ENCODE measurements around the gene ASB11. TPM values are rescaled to one million over a fixed set of nuclear protein-coding genes. Genes with fewer than 3 reads are reported as not detected.

ASB11 gene
- total RNA-seq, 1 experiment from 2014 or later = not detected

DNA sequence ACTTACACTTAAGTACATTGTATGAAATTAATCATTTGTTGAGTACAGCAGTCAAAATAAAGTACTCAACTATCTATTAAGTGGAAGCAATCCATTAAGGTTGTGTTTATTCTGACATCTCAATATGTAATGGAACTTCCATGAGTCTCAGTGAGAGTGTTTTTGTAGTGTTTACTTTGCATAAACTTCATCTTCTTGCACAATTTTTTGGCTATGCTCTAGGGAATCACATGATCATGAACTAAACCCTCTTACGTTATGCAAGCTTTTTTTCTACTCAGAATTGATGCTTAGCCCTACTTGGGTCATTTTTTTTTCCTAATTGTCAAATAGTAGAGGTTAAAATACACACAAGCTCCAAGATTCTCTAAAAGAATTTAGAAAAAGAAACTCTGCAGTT, 41.0 kb upstream of the ASB11 start:
- Histone ChIP-seq H3K4me3 (ENCODE audit: low read length) (no peak overlapping the region), H3K4me1 (ENCODE audit: insufficient read depth, low read length) (no peaks in the 10 kb centered on the region), H3K9ac (ENCODE audit: low read length) (no peak overlapping the region), H3K36me3 (ENCODE audit: low read depth, low read length) (no peaks in the 10 kb centered on the region), H3K27ac (ENCODE audit: low read length) (no peak overlapping the region), H3K9me3 (ENCODE audit: low read length) (no peaks in the 10 kb centered on the region), H3K4me2 (ENCODE audit: low read length) (no peak overlapping the region), H3K9me2 (replicated peaks; ENCODE audit: low read length) (no peaks in the 10 kb centered on the region), H2AFZ (ENCODE audit: low read length) (no peak overlapping the region), H3K79me2 (ENCODE audit: low read length) (no peaks in the 10 kb centered on the region), H3K27me3 (ENCODE audit: low read length) (no peaks in the 10 kb centered on the region), H4K20me1 (ENCODE audit: low read length) (no peaks in the 10 kb centered on the region), H3F3A (ENCODE audit: low read length, unreplicated experiment) (no peaks in the 10 kb centered on the region)
- POLR2A ChIA-PET (ENCODE audit: unreplicated experiment) = no interaction called here
- ATAC-seq = no peak
- BruUV-seq (replicated peaks) = no TSS peak
- TF ChIP-seq EZH2 (IDR thresholded peaks at IDR 0.05; ENCODE audit: low read length, unreplicated experiment) (no peak), EZH2phosphoT487 (IDR thresholded peaks at IDR 0.05; ENCODE audit: borderline replicate concordance, low read length) (no peak)
- TF ChIP-seq, protein P1, sequence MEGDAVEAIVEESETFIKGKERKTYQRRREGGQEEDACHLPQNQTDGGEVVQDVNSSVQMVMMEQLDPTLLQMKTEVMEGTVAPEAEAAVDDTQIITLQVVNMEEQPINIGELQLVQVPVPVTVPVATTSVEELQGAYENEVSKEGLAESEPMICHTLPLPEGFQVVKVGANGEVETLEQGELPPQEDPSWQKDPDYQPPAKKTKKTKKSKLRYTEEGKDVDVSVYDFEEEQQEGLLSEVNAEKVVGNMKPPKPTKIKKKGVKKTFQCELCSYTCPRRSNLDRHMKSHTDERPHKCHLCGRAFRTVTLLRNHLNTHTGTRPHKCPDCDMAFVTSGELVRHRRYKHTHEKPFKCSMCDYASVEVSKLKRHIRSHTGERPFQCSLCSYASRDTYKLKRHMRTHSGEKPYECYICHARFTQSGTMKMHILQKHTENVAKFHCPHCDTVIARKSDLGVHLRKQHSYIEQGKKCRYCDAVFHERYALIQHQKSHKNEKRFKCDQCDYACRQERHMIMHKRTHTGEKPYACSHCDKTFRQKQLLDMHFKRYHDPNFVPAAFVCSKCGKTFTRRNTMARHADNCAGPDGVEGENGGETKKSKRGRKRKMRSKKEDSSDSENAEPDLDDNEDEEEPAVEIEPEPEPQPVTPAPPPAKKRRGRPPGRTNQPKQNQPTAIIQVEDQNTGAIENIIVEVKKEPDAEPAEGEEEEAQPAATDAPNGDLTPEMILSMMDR (conservative IDR thresholded peaks at IDR 0.05; ENCODE audit: low read depth, low read length) = no peak
- CTCF ChIA-PET = no interaction called here
- DNase-seq = no peak
- intact Hi-C loops (cut with micrococcal nuclease) = no loop called here

DNA sequence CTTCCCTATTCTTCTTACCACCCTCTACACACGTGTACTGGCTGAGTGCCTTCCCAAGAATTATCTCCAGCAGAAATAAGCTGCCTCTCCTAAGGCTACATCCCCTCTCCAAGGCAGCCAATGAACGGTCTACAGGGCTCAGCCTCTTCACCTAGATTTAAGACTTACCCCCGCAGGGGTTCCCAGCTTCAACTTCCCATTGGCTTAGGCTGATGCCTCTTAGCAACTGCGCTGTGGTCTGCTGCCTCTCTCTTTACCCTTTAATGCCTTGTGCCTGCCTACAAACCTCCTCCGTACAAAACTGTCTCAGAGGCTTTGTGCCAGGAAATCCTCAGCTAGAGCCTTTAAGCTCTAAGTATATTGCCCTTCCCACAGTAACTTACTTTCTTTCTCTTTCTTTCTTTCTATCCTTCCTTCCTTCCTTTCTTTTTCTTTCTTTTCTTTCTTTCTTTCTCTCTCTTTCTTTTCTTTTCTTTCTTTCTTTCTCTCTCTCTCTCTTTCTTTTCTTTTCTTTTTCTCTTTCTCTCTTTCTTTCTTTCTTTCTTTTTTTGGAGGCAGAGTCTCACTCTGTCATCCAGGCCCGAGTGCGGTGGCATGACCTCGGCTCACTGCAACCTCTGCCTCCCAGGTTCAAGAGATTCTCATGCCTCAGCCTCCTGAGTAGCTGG, 35.0 kb upstream of the ASB11 start:
- Histone ChIP-seq H3K4me2 (ENCODE audit: low read length) (no peak overlapping the region), H3K79me2 (ENCODE audit: low read length) (no peaks in the 10 kb centered on the region), H3K27me3 (ENCODE audit: low read length) (no peaks in the 10 kb centered on the region), H3K9ac (ENCODE audit: low read length) (no peak overlapping the region), H3K4me1 (ENCODE audit: insufficient read depth, low read length) (no peaks in the 10 kb centered on the region), H2AFZ (ENCODE audit: low read length) (no peak overlapping the region), H4K20me1 (ENCODE audit: low read length) (no peaks in the 10 kb centered on the region), H3K9me3 (ENCODE audit: low read length) (no peaks in the 10 kb centered on the region), H3K4me3 (ENCODE audit: low read length) (no peak overlapping the region), H3F3A (ENCODE audit: low read length, unreplicated experiment) (no peaks in the 10 kb centered on the region), H3K27ac (ENCODE audit: low read length) (no peak overlapping the region), H3K36me3 (ENCODE audit: low read depth, low read length) (no peaks in the 10 kb centered on the region), H3K9me2 (replicated peaks; ENCODE audit: low read length) (no peaks in the 10 kb centered on the region)
- ATAC-seq = no peak
- ChIA-PET CTCF (no interaction called here), POLR2A (ENCODE audit: unreplicated experiment) (no interaction called here)
- TF ChIP-seq, protein P1 (conservative IDR thresholded peaks at IDR 0.05; ENCODE audit: low read depth, low read length) = no peak
- no peak for TF ChIP-seq EZH2phosphoT487 (IDR thresholded peaks at IDR 0.05; ENCODE audit: borderline replicate concordance, low read length)
- TF ChIP-seq EZH2 (IDR thresholded peaks at IDR 0.05; ENCODE audit: low read length, unreplicated experiment) = no peak
- no TSS peak for BruUV-seq (replicated peaks)
- DNase-seq = no peak
- intact Hi-C loops (cut with micrococcal nuclease) = no loop called here

DNA sequence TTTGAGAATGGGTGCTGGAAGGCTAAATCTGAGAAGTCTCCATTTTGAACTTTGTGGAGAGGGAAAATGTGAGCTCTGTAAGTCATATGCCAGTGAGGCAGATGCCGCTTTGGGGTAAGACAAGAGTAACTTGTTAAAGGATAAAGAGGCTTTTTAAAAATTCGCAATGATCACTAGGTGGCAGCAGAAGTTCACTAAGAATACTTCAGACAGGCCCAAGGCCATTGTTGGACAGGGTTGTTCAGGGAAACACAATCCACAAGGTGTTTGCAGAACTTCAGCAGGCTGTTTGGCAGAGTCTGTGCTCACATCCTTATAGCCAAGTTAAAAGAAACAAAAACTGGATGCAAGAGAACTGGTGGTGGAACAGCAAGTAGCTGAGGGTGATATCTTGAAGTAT, 33.6 kb upstream of the ASB11 start:
- Histone ChIP-seq H3K27ac (ENCODE audit: low read length) (no peak overlapping the region), H4K20me1 (ENCODE audit: low read length) (no peaks in the 10 kb centered on the region), H3K4me1 (ENCODE audit: insufficient read depth, low read length) (no peaks in the 10 kb centered on the region), H3K27me3 (ENCODE audit: low read length) (no peaks in the 10 kb centered on the region), H3K9me3 (ENCODE audit: low read length) (no peaks in the 10 kb centered on the region), H2AFZ (ENCODE audit: low read length) (no peak overlapping the region), H3K9ac (ENCODE audit: low read length) (no peak overlapping the region), H3F3A (ENCODE audit: low read length, unreplicated experiment) (no peaks in the 10 kb centered on the region), H3K9me2 (replicated peaks; ENCODE audit: low read length) (no peaks in the 10 kb centered on the region), H3K4me2 (ENCODE audit: low read length) (no peak overlapping the region), H3K4me3 (ENCODE audit: low read length) (no peak overlapping the region), H3K36me3 (ENCODE audit: low read depth, low read length) (no peaks in the 10 kb centered on the region), H3K79me2 (ENCODE audit: low read length) (no peaks in the 10 kb centered on the region)
- DNase-seq (peak; percentile 83), ATAC-seq (peak; percentile 81)
- POLR2A ChIA-PET (ENCODE audit: unreplicated experiment) = no interaction called here
- BruUV-seq (replicated peaks) = no TSS peak
- CTCF ChIA-PET = interaction anchor here (0.6 kb wide), 1 partner anchor 12 kb away, joined by 5 read pairs; no protein-coding TSS in a partner anchor
- intact Hi-C loops (cut with micrococcal nuclease) = loop anchor here (1.0 to 2.0 kb wide), 3 partner anchors 48 to 216 kb away; no protein-coding TSS in a partner anchor
- TF ChIP-seq, protein P1 (conservative IDR thresholded peaks at IDR 0.05; ENCODE audit: low read depth, low read length) = peak; percentile 69
- TF ChIP-seq EZH2phosphoT487 (IDR thresholded peaks at IDR 0.05; ENCODE audit: borderline replicate concordance, low read length) (no peak), EZH2 (IDR thresholded peaks at IDR 0.05; ENCODE audit: low read length, unreplicated experiment) (no peak)
